Brain microvascular endothelial cell (primary cell): ENCODE measurements around the gene STH.

Experiments used
- DNase-seq: peaks from one replicate; pipeline ENCODE4 v3.0.0-alpha.2; 2020
- H3K27ac ChIP-seq: fragments of 250-450 bp; sonication (Bioruptor Pico); 2 replicates; pipeline ENCODE4 v1.5.1; 2020; ENCODE audit warnings: mild to moderate bottlenecking, moderate library complexity
- H3K27me3 ChIP-seq: fragments of 250-450 bp; sonication (Bioruptor Pico); replicated peaks from 2 replicates; pipeline ENCODE4 v1.5.1; 2020; ENCODE audit warnings: mild to moderate bottlenecking
- H3K36me3 ChIP-seq: fragments of 250-450 bp; sonication (Bioruptor Pico); replicated peaks from 2 replicates; pipeline ENCODE4 v1.5.1; 2020; ENCODE audit warnings: mild to moderate bottlenecking
- H3K4me3 ChIP-seq: 2 replicates; pipeline ENCODE4 v1.5.1; 2011; ENCODE audit warnings: low read depth, mild to moderate bottlenecking, control low read depth, low read length, moderate library complexity
- CTCF ChIP-seq: IDR thresholded peaks from 2 replicates; pipeline ENCODE4 v1.5.1; 2011; ENCODE audit warnings: low read depth, mild to moderate bottlenecking, moderate library complexity, low read length, control low read depth, inconsistent platforms; ENCODE audit errors: missing control alignments
- in situ Hi-C: cut with HindIII; loops from 2 replicates; pipeline ENCODE4 v1.10.0; 2017; ENCODE audit warnings: low sequenced_read_pairs, low pct_ligation_motif_present

Gene STH

GRCh38 chr17:46024590-46024989 is 25.5 kb downstream of the STH start:
- no peak for TF ChIP-seq CTCF
- no peak overlapping the region for H3K4me3 ChIP-seq
- H3K36me3 ChIP-seq: peaks cover 13% of the 10 kb centered on the region
- no peaks in the 10 kb centered on the region for H3K27me3 ChIP-seq
- in situ Hi-C loops: no loop called here
- DNase-seq: no peak
- no peak overlapping the region for H3K27ac ChIP-seq

GRCh38 chr17:46025060-46025459 is 26.0 kb downstream of the STH start:
- no peak overlapping the region for H3K27ac ChIP-seq
- H3K4me3 ChIP-seq: no peak overlapping the region
- peaks cover 13% of the 10 kb centered on the region for H3K36me3 ChIP-seq
- no peak for TF ChIP-seq CTCF
- DNase-seq: no peak
- in situ Hi-C loops: no loop called here
- no peaks in the 10 kb centered on the region for H3K27me3 ChIP-seq

GRCh38 chr17:46025510-46026165 is 26.6 kb downstream of the STH start:
- peaks cover 15% of the 10 kb centered on the region for H3K36me3 ChIP-seq

GRCh38 chr17:46026166-46027047 is 27.4 kb downstream of the STH start:
- H3K36me3 ChIP-seq: peaks cover 21% of the 10 kb centered on the region
- H3K27ac ChIP-seq: no peak overlapping the region
- no peak for TF ChIP-seq CTCF

More at GRCh38 chr17:46025510-46026165, 26.6 kb downstream of the STH start:
- Histone ChIP-seq H3K27me3 (no peaks in the 10 kb centered on the region), H3K4me3 (no peak overlapping the region), H3K27ac (no peak overlapping the region)
- no peak for TF ChIP-seq CTCF
- in situ Hi-C loops: no loop called here
- no peak for DNase-seq

GRCh38 chr17:46027048-46027975 is 28.3 kb downstream of the STH start:
- in situ Hi-C loops: no loop called here
- Histone ChIP-seq H3K27me3 (no peaks in the 10 kb centered on the region), H3K4me3 (no peak overlapping the region), H3K36me3 (peaks cover 28% of the 10 kb centered on the region), H3K27ac (no peak overlapping the region)
- no peak for DNase-seq
- TF ChIP-seq CTCF: no peak

More at GRCh38 chr17:46026166-46027047, 27.4 kb downstream of the STH start:
- Histone ChIP-seq H3K27me3 (no peaks in the 10 kb centered on the region), H3K4me3 (no peak overlapping the region)
- in situ Hi-C loops: no loop called here
- no peak for DNase-seq
